Panc1 (cell line): ENCODE measurements around the gene PCIF1. TPM values are rescaled to one million over a fixed set of nuclear protein-coding genes. Genes with fewer than 3 reads are reported as not detected.

Source experiments
- ATAC-seq: fragments of 200-7000 bp; cut with Tn5 transposase; 2 replicates; pipeline ENCODE4 v1.9.1; 2020; ENCODE audit warnings: mild to moderate bottlenecking, moderate library complexity
- BruUV-seq: library from RNA; stranded (reverse); fragments of 400-500 nt; replicated peaks from 2 replicates; lab custom pipeline; 2021; lab: Mats Ljungman, UMichigan
- CTCF ChIA-PET: fragments of 300-600 bp; sonication (Branson Sonifier 250); formaldehyde crosslinking; loops from one replicate; lab custom pipeline; 2022; ENCODE audit warnings: antibody characterized with exemption; lab: Charles Lee
- POLR2A ChIA-PET: fragments of 300-600 bp; sonication (Branson Sonifier 250); formaldehyde crosslinking; loops from one replicate; lab custom pipeline; 2022; ENCODE audit warnings: antibody characterized with exemption; lab: Charles Lee
- DNase-seq: peaks from one replicate; pipeline ENCODE4 v3.0.0-alpha.2; 2010; ENCODE audit warnings: low read depth, low spot score
- H3K27ac ChIP-seq: 2 replicates; pipeline ENCODE4 v1.5.1; 2011; ENCODE audit warnings: mild to moderate bottlenecking, low read length, inconsistent platforms
- H3K27me3 ChIP-seq: fragments of 200-500 bp; sonication (Bioruptor generic); 2 replicates; pipeline ENCODE4 v1.6.0; 2014; ENCODE audit warnings: low read length, inconsistent platforms; ENCODE audit not compliant: control insufficient read depth, insufficient read depth
- H3K36me3 ChIP-seq: fragments of 200-500 bp; sonication (Bioruptor generic); 2 replicates; pipeline ENCODE4 v1.5.1; 2014; ENCODE audit warnings: inconsistent platforms, mild to moderate bottlenecking, low read length, moderate library complexity; ENCODE audit not compliant: control insufficient read depth, insufficient read depth
- H3K4me1 ChIP-seq: 2 replicates; pipeline ENCODE4 v1.5.1; 2011; ENCODE audit warnings: inconsistent platforms, mild to moderate bottlenecking, low read length, moderate library complexity; ENCODE audit not compliant: control insufficient read depth, insufficient read depth
- H3K4me3 ChIP-seq, 2 experiments: 2 replicates each; pipeline ENCODE4 v1.5.1; 2011 to 2012; ENCODE audit warnings: low read depth in 2 of 2, low read length in 2 of 2, mild to moderate bottlenecking in 2 of 2, inconsistent platforms in 1 of 2, moderate library complexity in 1 of 2
- H3K9me3 ChIP-seq: fragments of 200-500 bp; sonication (Bioruptor generic); 2 replicates; pipeline ENCODE4 v1.5.1; 2014; ENCODE audit warnings: low read depth, mild to moderate bottlenecking, inconsistent platforms, low read length, moderate library complexity; ENCODE audit not compliant: control insufficient read depth, insufficient read depth
- POLR2AphosphoS5 ChIP-seq: IDR thresholded peaks from 2 replicates; pipeline ENCODE4 v1.6.1; 2012; ENCODE audit warnings: mild to moderate bottlenecking, low read depth, low read length, moderate library complexity
- SIN3A ChIP-seq: IDR thresholded peaks from 2 replicates; pipeline ENCODE4 v1.6.1; 2012; ENCODE audit warnings: low read depth, mild to moderate bottlenecking, low read length, moderate library complexity, borderline replicate concordance; ENCODE audit not compliant: insufficient read depth
- TCF7L2 ChIP-seq: IDR thresholded peaks from 2 replicates; pipeline ENCODE4 v1.6.1; 2011; ENCODE audit warnings: mild to moderate bottlenecking, low read depth, low read length, inconsistent platforms
- in situ Hi-C: cut with HindIII; loops from 2 replicates; pipeline ENCODE4 v1.10.0; 2016; ENCODE audit warnings: low sequenced_read_pairs, low pct_unique_long_range_greater_than_20kb
- intact Hi-C: fragments of 100-400 bp; cut with micrococcal nuclease; formaldehyde crosslinking; loops from one replicate; pipeline ENCODE4 v1.10.0; 2022; ENCODE audit not compliant: unreplicated experiment
- total RNA-seq: library from RNA; stranded (reverse); gene quantifications from one replicate; pipeline ENCODE4 v1.2.1, GENCODE V29; 2021; ENCODE audit not compliant: unreplicated experiment
- TF ChIP-seq, protein P1 (sequence below), 2 experiments: IDR thresholded peaks; 2 replicates each; pipeline ENCODE4 v1.6.1; 2011 to 2012; ENCODE audit warnings: low read depth in 2 of 2, control low read depth in 1 of 2, low read length in 1 of 2, mild to moderate bottlenecking in 1 of 2, moderate library complexity in 1 of 2; ENCODE audit not compliant: insufficient read depth in 1 of 2
- TF ChIP-seq, protein P2 (sequence below): fragments of 450-650 bp; IDR thresholded peaks from 2 replicates; pipeline ENCODE4 v1.5.1; 2017; ENCODE audit warnings: mild to moderate bottlenecking

Gene PCIF1
- total RNA-seq, 1 experiment from 2014 or later = 24.6 TPM

DNA sequence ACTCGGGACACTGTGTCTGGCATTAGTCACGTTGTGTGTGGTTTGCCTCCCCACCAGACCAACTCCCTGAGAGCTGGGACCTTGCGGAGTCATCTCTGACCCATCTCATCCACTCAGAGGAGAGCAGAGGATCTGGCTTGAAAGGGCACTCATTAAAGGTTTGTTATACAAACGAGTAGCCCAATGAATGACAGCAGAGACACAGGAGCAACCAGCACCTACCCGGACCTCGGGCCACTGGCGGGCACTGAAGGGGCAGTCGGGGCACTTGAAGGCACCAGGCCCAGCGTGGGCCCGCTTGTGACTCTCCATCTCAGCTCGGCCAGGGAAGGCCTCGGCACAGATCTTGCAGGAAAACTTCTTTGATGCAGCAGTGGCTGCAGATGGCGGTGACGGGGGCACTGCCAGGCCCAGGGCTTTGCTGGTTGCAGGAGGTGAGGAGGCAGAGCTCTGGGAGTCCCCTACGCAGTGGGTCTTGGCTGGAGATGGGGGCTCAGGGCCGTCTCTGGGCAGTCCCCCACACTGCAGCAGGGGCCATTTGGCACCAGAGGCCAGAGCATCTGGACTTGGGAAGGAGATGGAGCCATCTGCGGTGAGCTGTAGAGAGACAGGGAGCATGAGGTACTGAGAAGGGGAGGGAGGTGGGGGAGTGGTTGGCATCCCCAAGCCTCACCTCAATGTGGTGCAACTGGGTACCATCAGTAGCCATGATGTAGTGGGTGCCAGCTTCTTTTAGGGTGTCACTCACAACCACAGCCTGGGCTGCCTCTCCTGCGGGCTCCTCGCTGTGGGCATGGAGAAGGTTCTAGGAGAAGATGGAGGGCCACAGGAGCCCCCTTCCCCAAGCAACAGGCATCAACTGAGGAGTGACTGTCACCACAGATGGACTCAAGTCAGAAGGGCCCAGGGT, 17.7 kb downstream of the PCIF1 start:
- no peak for DNase-seq
- CTCF ChIA-PET = no interaction called here

DNA sequence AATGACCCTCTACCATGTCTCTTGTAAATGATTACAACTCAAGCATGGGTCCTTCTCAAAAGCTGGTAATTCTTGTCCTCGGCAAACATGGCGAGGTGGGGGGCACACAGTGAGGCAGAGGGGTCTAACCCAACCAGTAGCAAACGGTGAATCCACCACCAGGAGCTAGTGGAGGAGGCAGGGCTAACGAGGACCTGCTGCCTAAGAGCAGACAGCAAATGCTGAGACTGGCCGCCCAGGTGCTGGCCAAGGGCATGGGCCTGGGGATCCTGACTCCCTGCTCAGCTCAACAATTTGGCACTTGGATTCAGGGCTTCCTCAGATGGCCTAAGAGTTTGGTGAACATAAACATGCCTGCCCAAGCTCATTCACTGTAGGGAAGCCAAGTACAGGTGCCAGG, 18.4 kb downstream of the PCIF1 start:
- no peaks in the 10 kb centered on the region for H3K27me3 ChIP-seq
- ChIA-PET POLR2A (no interaction called here), CTCF (no interaction called here)
- intact Hi-C loops (no loop called here), in situ Hi-C loops (no loop called here)
- TF ChIP-seq, protein P1, sequence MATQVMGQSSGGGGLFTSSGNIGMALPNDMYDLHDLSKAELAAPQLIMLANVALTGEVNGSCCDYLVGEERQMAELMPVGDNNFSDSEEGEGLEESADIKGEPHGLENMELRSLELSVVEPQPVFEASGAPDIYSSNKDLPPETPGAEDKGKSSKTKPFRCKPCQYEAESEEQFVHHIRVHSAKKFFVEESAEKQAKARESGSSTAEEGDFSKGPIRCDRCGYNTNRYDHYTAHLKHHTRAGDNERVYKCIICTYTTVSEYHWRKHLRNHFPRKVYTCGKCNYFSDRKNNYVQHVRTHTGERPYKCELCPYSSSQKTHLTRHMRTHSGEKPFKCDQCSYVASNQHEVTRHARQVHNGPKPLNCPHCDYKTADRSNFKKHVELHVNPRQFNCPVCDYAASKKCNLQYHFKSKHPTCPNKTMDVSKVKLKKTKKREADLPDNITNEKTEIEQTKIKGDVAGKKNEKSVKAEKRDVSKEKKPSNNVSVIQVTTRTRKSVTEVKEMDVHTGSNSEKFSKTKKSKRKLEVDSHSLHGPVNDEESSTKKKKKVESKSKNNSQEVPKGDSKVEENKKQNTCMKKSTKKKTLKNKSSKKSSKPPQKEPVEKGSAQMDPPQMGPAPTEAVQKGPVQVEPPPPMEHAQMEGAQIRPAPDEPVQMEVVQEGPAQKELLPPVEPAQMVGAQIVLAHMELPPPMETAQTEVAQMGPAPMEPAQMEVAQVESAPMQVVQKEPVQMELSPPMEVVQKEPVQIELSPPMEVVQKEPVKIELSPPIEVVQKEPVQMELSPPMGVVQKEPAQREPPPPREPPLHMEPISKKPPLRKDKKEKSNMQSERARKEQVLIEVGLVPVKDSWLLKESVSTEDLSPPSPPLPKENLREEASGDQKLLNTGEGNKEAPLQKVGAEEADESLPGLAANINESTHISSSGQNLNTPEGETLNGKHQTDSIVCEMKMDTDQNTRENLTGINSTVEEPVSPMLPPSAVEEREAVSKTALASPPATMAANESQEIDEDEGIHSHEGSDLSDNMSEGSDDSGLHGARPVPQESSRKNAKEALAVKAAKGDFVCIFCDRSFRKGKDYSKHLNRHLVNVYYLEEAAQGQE (IDR thresholded peaks at IDR 0.05; ENCODE audit: insufficient read depth in 1 of 2, low read depth in 2 of 2, low read length in 1 of 2) = no peak
- TF ChIP-seq TCF7L2 = no peak
- no peak for TF ChIP-seq POLR2AphosphoS5
- TF ChIP-seq, protein P2, sequence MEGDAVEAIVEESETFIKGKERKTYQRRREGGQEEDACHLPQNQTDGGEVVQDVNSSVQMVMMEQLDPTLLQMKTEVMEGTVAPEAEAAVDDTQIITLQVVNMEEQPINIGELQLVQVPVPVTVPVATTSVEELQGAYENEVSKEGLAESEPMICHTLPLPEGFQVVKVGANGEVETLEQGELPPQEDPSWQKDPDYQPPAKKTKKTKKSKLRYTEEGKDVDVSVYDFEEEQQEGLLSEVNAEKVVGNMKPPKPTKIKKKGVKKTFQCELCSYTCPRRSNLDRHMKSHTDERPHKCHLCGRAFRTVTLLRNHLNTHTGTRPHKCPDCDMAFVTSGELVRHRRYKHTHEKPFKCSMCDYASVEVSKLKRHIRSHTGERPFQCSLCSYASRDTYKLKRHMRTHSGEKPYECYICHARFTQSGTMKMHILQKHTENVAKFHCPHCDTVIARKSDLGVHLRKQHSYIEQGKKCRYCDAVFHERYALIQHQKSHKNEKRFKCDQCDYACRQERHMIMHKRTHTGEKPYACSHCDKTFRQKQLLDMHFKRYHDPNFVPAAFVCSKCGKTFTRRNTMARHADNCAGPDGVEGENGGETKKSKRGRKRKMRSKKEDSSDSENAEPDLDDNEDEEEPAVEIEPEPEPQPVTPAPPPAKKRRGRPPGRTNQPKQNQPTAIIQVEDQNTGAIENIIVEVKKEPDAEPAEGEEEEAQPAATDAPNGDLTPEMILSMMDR = no peak
- no peak for TF ChIP-seq SIN3A
- no TSS peak for BruUV-seq
- H3K36me3 ChIP-seq = peaks cover 2% of the 10 kb centered on the region; the same call in 1 of the 2 replicates
- H3K4me1 ChIP-seq = no peaks in the 10 kb centered on the region
- H3K4me3 ChIP-seq = no peak overlapping the region
- H3K9me3 ChIP-seq = no peaks in the 10 kb centered on the region
- no peak for ATAC-seq
- DNase-seq = no peak
- no peak overlapping the region for H3K27ac ChIP-seq

More for the DNA sequence above, 17.7 kb downstream of the PCIF1 start:
- H3K27ac ChIP-seq = no peak overlapping the region
- intact Hi-C loops = no loop called here
- POLR2A ChIA-PET = no interaction called here
- no peaks in the 10 kb centered on the region for H3K27me3 ChIP-seq
- ATAC-seq = no peak
- H3K36me3 ChIP-seq = peaks cover 4% of the 10 kb centered on the region
- H3K4me3 ChIP-seq = no peak overlapping the region
- no TSS peak for BruUV-seq
- no peaks in the 10 kb centered on the region for H3K4me1 ChIP-seq
- in situ Hi-C loops = no loop called here
- H3K9me3 ChIP-seq = no peaks in the 10 kb centered on the region
- no peak for TF ChIP-seq TCF7L2
- no peak for TF ChIP-seq POLR2AphosphoS5
- TF ChIP-seq, protein P1 (IDR thresholded peaks at IDR 0.05; ENCODE audit: insufficient read depth in 1 of 2, low read depth in 2 of 2, low read length in 1 of 2) = no peak
- TF ChIP-seq, protein P2 = no peak
- TF ChIP-seq SIN3A = no peak
